DND-41 (cell line): Measurements from ENCODE around the gene MAD2L1BP.

Experiments used
- EZH2 ChIP-seq: IDR thresholded peaks from 3 replicates; pipeline ENCODE4 v1.6.1; 2012; ENCODE audit warnings: borderline replicate concordance, low read depth, mild to moderate bottlenecking, moderate library complexity, low read length, inconsistent platforms; ENCODE audit not compliant: severe bottlenecking
- TF ChIP-seq, protein P1 (sequence below): IDR thresholded peaks from 2 replicates; pipeline ENCODE4 v1.5.1; 2012; ENCODE audit warnings: borderline replicate concordance, low read length, moderate library complexity, mild to moderate bottlenecking; ENCODE audit not compliant: poor library complexity, severe bottlenecking; ENCODE audit errors: extremely low read depth

GRCh38 chr6:43678341-43678740 lies 42.7 kb downstream of the MAD2L1BP start:
- TF ChIP-seq, protein P1, sequence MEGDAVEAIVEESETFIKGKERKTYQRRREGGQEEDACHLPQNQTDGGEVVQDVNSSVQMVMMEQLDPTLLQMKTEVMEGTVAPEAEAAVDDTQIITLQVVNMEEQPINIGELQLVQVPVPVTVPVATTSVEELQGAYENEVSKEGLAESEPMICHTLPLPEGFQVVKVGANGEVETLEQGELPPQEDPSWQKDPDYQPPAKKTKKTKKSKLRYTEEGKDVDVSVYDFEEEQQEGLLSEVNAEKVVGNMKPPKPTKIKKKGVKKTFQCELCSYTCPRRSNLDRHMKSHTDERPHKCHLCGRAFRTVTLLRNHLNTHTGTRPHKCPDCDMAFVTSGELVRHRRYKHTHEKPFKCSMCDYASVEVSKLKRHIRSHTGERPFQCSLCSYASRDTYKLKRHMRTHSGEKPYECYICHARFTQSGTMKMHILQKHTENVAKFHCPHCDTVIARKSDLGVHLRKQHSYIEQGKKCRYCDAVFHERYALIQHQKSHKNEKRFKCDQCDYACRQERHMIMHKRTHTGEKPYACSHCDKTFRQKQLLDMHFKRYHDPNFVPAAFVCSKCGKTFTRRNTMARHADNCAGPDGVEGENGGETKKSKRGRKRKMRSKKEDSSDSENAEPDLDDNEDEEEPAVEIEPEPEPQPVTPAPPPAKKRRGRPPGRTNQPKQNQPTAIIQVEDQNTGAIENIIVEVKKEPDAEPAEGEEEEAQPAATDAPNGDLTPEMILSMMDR, result no peak
- TF ChIP-seq EZH2, result no peak
